ENCODE results near the gene XRCC4.

Gene XRCC4

GRCh38 chr5:83277154-83277553 lies 199.8 kb downstream of the XRCC4 start:
- no peak for DNase-seq (ENCODE audit: low spot score)

GRCh38 chr5:83277953-83278352 lies 200.6 kb downstream of the XRCC4 start:
- no peak for DNase-seq (ENCODE audit: low spot score)

- DNase-seq (ENCODE audit: low spot score): no peak
These were observed 203.8 kb downstream of the XRCC4 start for GRCh38 chr5:83281176-83281575.

- DNase-seq (ENCODE audit: low spot score): no peak
These were observed 204.3 kb downstream of the XRCC4 start for GRCh38 chr5:83281658-83282057.

GRCh38 chr5:83283761-83284160 lies 206.4 kb downstream of the XRCC4 start:
- no peak for DNase-seq (ENCODE audit: low spot score)

- DNase-seq (ENCODE audit: low spot score): no peak
These were observed 208.5 kb downstream of the XRCC4 start for GRCh38 chr5:83285661-83286398.

- no peak for DNase-seq (ENCODE audit: low spot score)
These were observed 216.9 kb downstream of the XRCC4 start for GRCh38 chr5:83294246-83294645.

GRCh38 chr5:83299353-83299752 lies 222.0 kb downstream of the XRCC4 start:
- DNase-seq (ENCODE audit: low spot score): no peak

GRCh38 chr5:83306572-83307241 lies 229.4 kb downstream of the XRCC4 start:
- peak; percentile 29 for DNase-seq (ENCODE audit: low spot score)

GRCh38 chr5:83312663-83313062 lies 235.3 kb downstream of the XRCC4 start:
- DNase-seq (ENCODE audit: low spot score): no peak

GRCh38 chr5:83313436-83313835 lies 236.1 kb downstream of the XRCC4 start:
- no peak for DNase-seq (ENCODE audit: low spot score)

GRCh38 chr5:83321483-83322055 lies 244.2 kb downstream of the XRCC4 start:
- no peak for DNase-seq (ENCODE audit: low spot score)

GRCh38 chr5:83322273-83322924 lies 245.1 kb downstream of the XRCC4 start:
- DNase-seq (ENCODE audit: low spot score): no peak

GRCh38 chr5:83323557-83324180 lies 246.3 kb downstream of the XRCC4 start:
- DNase-seq (ENCODE audit: low spot score): no peak

- no peak for DNase-seq (ENCODE audit: low spot score)
These were observed 254.5 kb downstream of the XRCC4 start for GRCh38 chr5:83331842-83332241.

GRCh38 chr5:83337453-83338035 lies 260.2 kb downstream of the XRCC4 start:
- DNase-seq (ENCODE audit: low spot score): no peak

- no peak for DNase-seq (ENCODE audit: low spot score)
These were observed 263.2 kb downstream of the XRCC4 start for GRCh38 chr5:83340511-83340918.

GRCh38 chr5:83341815-83342334 lies 264.5 kb downstream of the XRCC4 start:
- no peak for DNase-seq (ENCODE audit: low spot score)

GRCh38 chr5:83342465-83342864 lies 265.1 kb downstream of the XRCC4 start:
- DNase-seq (ENCODE audit: low spot score): no peak

- no peak for DNase-seq (ENCODE audit: low spot score)
These were observed 266.0 kb downstream of the XRCC4 start for GRCh38 chr5:83343299-83343698.

GRCh38 chr5:83345423-83345822 lies 268.1 kb downstream of the XRCC4 start:
- no peak for DNase-seq (ENCODE audit: low spot score)

GRCh38 chr5:83348281-83348780 lies 271.0 kb downstream of the XRCC4 start:
- no peak for DNase-seq (ENCODE audit: low spot score)

All from NAMALWA (cell line).